ENCODE results near the gene TMEM132A. TPM values are rescaled to one million over a fixed set of nuclear protein-coding genes. Genes with fewer than 3 reads are reported as not detected.

Gene TMEM132A
- total and polyA plus RNA-seq, 2 donors (not counting 1 experiment from before 2014, with no cell fraction given), result 6.9 to 13.2 TPM

DNA sequence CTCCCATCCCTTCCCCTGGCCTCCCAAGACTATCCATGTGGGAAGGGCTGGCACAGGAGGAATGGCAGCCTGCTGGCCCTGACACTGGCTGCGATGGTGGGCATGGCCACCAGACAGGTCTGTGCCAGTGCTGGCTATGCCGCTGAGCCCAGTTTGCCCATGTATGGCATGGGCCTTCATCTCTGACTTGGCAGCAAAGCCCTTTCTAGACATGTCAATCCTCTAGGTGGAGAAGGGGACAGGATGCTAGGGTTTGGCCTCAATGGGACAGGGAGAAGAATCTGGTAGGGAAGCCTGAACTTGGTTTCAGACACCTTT, 48.1 kb upstream of the TMEM132A start:
- DNase-seq (ENCODE audit: low read depth in 2 of 2), result no peak
- no peak overlapping the region for H2AFZ ChIP-seq (ENCODE audit: low read length)
- H3K27me3 ChIP-seq (ENCODE audit: control insufficient read depth, insufficient read depth, low read length), result no peaks in the 10 kb centered on the region
- H3K4me3 ChIP-seq (replicated peaks in 1 of 4; ENCODE audit: control extremely low read depth in 1 of 4, insufficient read depth in 1 of 4, low read depth in 3 of 4, low read length in 4 of 4), result no peak overlapping the region
- H3K79me2 ChIP-seq (ENCODE audit: control insufficient read depth, insufficient read depth, low read length), result no peaks in the 10 kb centered on the region
- no peak overlapping the region for H3K9ac ChIP-seq (ENCODE audit: insufficient read depth, low read length)
- no peak overlapping the region for H3K27ac ChIP-seq (ENCODE audit: insufficient read depth, low read length)
- H3K9me3 ChIP-seq (ENCODE audit: control insufficient read depth, insufficient read depth, low read depth, low read length), result no peaks in the 10 kb centered on the region
- no peaks in the 10 kb centered on the region for H3K36me3 ChIP-seq (ENCODE audit: control insufficient read depth, insufficient read depth, low read length)
- no peak for TF ChIP-seq EZH2 (IDR thresholded peaks at IDR 0.05; ENCODE audit: low read length, missing control alignments)
- TF ChIP-seq, protein P1, sequence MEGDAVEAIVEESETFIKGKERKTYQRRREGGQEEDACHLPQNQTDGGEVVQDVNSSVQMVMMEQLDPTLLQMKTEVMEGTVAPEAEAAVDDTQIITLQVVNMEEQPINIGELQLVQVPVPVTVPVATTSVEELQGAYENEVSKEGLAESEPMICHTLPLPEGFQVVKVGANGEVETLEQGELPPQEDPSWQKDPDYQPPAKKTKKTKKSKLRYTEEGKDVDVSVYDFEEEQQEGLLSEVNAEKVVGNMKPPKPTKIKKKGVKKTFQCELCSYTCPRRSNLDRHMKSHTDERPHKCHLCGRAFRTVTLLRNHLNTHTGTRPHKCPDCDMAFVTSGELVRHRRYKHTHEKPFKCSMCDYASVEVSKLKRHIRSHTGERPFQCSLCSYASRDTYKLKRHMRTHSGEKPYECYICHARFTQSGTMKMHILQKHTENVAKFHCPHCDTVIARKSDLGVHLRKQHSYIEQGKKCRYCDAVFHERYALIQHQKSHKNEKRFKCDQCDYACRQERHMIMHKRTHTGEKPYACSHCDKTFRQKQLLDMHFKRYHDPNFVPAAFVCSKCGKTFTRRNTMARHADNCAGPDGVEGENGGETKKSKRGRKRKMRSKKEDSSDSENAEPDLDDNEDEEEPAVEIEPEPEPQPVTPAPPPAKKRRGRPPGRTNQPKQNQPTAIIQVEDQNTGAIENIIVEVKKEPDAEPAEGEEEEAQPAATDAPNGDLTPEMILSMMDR (conservative IDR thresholded peaks at IDR 0.05 in 1 of 2, IDR thresholded peaks at IDR 0.05 in 1 of 2; ENCODE audit: low read depth in 1 of 2, low read length in 2 of 2), result no peak
- H3K4me2 ChIP-seq (ENCODE audit: extremely low read depth, insufficient read depth, low read length), result no peak overlapping the region
- no peaks in the 10 kb centered on the region for H4K20me1 ChIP-seq (ENCODE audit: control insufficient read depth, extremely low read depth, insufficient read depth, low read length)
- H3K4me1 ChIP-seq (ENCODE audit: control insufficient read depth, extremely low read depth, insufficient read depth, low read length), result peaks cover 22% of the 10 kb centered on the region

DNA sequence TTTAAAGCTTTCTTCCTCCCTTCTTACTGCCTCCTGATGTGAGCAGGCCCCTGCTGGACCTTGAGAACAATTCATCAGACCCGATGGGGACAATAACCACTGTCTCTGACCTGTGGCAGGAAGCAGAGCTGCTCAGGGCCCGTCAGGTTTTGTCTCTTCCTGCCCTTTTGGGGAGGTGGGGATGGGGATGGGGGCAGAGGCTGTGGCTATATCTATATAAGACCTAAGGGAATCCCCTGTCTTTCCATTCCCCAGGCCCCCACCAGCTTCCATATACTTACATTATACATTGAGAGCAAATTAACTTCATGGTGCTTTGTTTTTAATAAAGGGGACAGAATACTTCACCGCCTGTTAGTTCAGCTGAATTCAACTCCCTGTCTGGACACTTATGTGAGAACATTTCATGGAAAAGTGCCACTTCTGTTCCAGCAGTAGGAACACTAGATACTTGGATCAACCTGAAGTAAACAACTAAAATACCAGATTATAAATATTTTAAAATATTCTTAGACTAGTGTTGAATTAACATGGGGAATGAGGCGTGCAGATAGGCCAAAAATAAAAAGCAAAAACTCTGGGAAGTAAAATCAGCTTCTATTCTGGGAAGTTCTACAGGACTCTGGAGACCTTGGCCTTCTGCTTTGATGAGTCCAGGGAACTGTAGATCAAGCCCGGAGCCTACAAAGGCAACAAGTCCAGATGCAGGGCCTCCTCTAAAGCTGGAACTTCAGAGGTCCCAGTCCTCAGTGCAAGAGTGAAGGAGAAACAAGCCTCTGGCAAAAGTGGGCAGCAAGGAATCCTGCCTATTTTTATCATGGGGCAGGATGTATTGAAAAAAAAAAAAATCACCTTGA, 45.8 kb upstream of the TMEM132A start:
- no peak for DNase-seq (ENCODE audit: low read depth in 2 of 2)
- no peak overlapping the region for H3K9ac ChIP-seq (ENCODE audit: insufficient read depth, low read length)
- H3K36me3 ChIP-seq (ENCODE audit: control insufficient read depth, insufficient read depth, low read length), result no peaks in the 10 kb centered on the region
- no peak overlapping the region for H3K4me2 ChIP-seq (ENCODE audit: extremely low read depth, insufficient read depth, low read length)
- no peaks in the 10 kb centered on the region for H3K9me3 ChIP-seq (ENCODE audit: control insufficient read depth, insufficient read depth, low read depth, low read length)
- no peaks in the 10 kb centered on the region for H4K20me1 ChIP-seq (ENCODE audit: control insufficient read depth, extremely low read depth, insufficient read depth, low read length)
- no peak overlapping the region for H2AFZ ChIP-seq (ENCODE audit: low read length)
- H3K4me3 ChIP-seq (replicated peaks in 1 of 4; ENCODE audit: control extremely low read depth in 1 of 4, insufficient read depth in 1 of 4, low read depth in 3 of 4, low read length in 4 of 4), result no peak overlapping the region
- no peak overlapping the region for H3K27ac ChIP-seq (ENCODE audit: insufficient read depth, low read length)
- TF ChIP-seq EZH2 (IDR thresholded peaks at IDR 0.05; ENCODE audit: low read length, missing control alignments), result no peak
- TF ChIP-seq, protein P1 (conservative IDR thresholded peaks at IDR 0.05 in 1 of 2, IDR thresholded peaks at IDR 0.05 in 1 of 2; ENCODE audit: low read depth in 1 of 2, low read length in 2 of 2), result no peak
- no peaks in the 10 kb centered on the region for H3K27me3 ChIP-seq (ENCODE audit: control insufficient read depth, insufficient read depth, low read length)
- no peaks in the 10 kb centered on the region for H3K79me2 ChIP-seq (ENCODE audit: control insufficient read depth, insufficient read depth, low read length)
- H3K4me1 ChIP-seq (ENCODE audit: control insufficient read depth, extremely low read depth, insufficient read depth, low read length), result peaks cover under 1% of the 10 kb centered on the region

DNA sequence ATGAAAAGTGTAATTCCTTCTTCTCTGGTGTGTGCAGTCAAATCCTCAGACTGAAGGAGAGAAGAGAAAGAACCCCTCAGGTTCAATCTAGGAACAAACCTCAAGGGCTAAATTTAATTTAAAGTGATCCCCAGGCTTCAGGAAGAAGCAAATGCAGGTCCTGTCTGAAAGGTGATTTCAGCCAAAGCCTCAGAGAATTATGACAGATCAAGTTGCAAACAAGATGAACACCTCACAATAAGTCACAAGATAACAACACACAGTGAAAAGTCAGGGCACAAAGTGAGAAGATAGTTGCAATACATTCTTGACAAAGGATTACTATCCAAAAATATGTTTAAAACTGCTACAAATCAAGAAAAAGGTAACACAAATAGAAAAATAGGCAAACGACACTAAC, 45.2 kb upstream of the TMEM132A start:
- TF ChIP-seq, protein P1 (conservative IDR thresholded peaks at IDR 0.05 in 1 of 2, IDR thresholded peaks at IDR 0.05 in 1 of 2; ENCODE audit: low read depth in 1 of 2, low read length in 2 of 2), result no peak
- TF ChIP-seq EZH2 (IDR thresholded peaks at IDR 0.05; ENCODE audit: low read length, missing control alignments), result no peak
- Histone ChIP-seq H3K27ac (ENCODE audit: insufficient read depth, low read length) (no peak overlapping the region), H3K36me3 (ENCODE audit: control insufficient read depth, insufficient read depth, low read length) (no peaks in the 10 kb centered on the region), H3K4me1 (ENCODE audit: control insufficient read depth, extremely low read depth, insufficient read depth, low read length) (no peaks in the 10 kb centered on the region), H2AFZ (ENCODE audit: low read length) (no peak overlapping the region), H3K4me3 (replicated peaks in 1 of 4; ENCODE audit: control extremely low read depth in 1 of 4, insufficient read depth in 1 of 4, low read depth in 3 of 4, low read length in 4 of 4) (no peak overlapping the region), H3K27me3 (ENCODE audit: control insufficient read depth, insufficient read depth, low read length) (no peaks in the 10 kb centered on the region), H3K4me2 (ENCODE audit: extremely low read depth, insufficient read depth, low read length) (no peak overlapping the region), H4K20me1 (ENCODE audit: control insufficient read depth, extremely low read depth, insufficient read depth, low read length) (no peaks in the 10 kb centered on the region), H3K9ac (ENCODE audit: insufficient read depth, low read length) (no peak overlapping the region), H3K79me2 (ENCODE audit: control insufficient read depth, insufficient read depth, low read length) (no peaks in the 10 kb centered on the region), H3K9me3 (ENCODE audit: control insufficient read depth, insufficient read depth, low read depth, low read length) (no peaks in the 10 kb centered on the region)
- DNase-seq (ENCODE audit: low read depth in 2 of 2), result no peak
